NCI-H1048 (cell line): ENCODE results near the gene ZDBF2.
"Not testable (repeated sequence)": the region's sequence is repeated elsewhere in the genome, so short reads cannot be mapped to it uniquely, and the experiment has no call there.

Experiments used
- DNase-seq: peaks from one replicate; lab custom pipeline; 2025; lab: John Stamatoyannopoulos, UW

The ZDBF2 gene

DNA sequence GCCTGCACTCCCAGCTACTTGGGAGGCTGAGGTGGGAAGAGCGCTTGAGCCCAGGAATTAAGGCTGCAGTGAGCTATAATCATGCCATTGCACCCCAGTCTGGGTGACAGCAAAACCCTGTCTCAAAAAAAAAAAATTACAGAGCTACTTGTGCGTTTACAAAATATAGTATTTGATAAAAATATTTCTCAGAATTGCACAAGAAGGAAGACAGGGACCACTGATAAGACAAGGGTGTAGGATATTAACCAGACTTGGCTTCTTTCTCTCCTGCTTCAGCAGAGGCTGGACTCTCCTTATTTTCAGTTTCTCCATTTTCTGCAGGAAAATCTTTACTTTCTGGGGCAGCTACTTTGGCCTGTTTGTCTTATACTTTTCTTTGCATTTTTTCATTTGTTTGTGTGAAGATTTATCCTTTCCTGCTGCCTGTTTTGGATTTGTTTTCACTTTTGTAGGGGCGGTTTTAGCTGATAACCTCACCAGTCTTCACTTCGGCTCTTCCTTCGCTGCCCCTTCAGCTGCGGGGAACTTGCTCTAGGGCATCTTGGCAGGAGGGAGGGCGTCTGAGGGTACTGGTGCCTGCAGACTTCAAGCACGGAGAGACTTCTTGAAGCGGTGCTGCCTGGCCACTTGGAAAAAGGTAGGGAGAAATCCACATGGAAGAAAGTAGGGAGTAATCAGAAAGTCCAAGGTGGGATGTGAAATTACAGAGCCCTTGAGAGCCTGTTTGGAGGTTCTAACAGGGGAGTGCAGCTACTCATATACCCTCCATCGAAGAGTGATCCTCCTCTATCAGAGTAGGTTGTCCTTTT lies 14.9 kb upstream of the ZDBF2 start:
- DNase-seq, result no peak

GRCh38 chr2:206260188-206261012 lies 14.1 kb upstream of the ZDBF2 start:
- DNase-seq, result no peak

DNA sequence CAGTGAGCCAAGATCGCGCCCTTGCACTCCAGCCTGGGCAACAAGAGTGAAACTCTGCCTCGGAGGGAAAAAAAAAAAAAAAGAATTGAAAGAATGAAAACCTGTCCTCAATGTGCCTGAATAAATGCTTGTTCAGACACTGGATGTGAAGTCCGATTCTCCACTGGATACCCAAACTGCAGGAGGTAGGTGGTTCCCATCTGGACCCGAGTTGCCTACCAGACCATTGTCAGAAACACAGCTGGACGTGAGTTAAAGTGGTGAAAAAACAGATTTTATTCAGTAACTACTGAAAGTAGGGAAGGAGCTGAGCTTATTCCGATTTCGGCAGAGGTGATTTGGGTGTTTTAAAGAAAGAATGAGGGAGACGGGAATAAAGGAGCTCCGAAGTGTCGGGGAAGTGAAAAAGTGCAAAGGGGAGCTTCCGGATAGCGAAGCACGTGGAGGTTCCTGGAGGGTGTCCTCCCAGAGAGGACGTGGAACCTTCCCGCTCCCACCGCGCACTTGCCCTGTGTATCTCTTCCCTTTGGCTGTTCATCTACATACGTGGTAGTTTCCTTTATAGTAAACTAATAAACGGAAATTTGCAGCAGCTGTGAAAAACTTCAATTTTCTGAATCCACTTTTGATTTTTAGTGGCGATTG lies 10.4 kb upstream of the ZDBF2 start:
- no peak for DNase-seq

DNA sequence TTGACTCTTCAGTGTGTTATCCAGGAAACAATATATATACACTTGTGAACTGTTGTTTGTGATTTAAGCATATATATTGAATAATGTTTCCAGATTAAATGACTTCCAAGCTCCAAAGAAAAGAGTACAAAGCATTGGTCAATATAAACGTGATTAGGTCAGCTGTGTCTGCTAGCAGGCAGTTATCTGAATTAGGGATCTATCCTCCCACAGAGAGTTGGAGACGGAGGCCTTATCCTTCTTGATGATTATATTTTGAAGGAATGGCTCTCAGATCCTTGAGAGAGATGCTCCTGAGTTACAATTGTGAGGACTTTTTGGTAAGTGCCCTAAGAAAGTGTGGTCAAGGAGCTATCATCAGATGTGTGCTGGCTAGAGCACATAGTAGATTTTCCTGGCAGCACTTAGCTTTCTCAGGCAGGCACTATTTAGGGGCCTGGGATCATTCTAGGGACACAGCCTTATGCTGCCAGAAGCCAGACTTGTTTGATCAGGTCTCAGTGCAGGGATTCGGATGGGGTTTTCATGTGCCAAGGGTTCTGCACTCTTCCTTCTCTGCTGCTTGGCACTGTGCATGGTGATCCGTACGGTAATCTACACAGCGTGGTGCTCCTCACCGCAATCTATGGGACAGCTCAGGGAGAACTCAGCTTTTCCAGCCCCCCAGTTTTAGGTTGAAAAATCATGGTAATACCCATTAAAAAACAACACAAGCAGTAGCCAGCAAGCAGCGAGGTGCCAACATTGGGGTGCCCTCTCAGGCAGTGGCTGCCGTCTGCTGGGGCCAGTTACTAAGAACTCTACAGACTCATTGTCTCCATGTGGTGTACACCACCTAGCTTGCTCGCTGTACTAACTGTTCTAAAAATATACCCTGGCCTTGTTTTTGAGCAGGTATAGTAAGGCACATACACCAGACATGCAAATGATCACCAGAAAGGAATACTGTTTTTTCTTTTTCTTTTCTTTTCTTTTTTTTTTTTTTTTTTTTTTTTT lies 8.0 kb upstream of the ZDBF2 start:
- DNase-seq, result no peak

GRCh38 chr2:206267567-206267966 lies 6.9 kb upstream of the ZDBF2 start:
- no peak for DNase-seq

DNA sequence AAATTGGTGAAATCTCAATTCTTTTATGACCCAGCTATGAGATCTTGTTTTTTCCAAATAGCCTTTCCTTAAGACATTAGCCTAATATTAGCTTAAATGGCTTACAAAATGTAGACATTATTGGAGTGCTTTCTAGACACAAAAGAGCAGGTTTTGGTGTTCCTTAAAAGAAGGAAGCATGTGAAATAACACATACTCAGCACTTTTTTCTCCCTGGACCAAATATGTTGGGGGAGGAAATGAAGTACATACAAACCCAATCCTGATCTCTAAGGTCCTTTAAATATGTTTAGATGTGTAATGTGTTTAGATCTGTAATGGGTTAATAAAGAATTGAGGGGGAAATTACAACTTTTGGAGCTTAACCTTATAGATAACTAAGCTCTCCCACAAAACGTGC lies 3.4 kb upstream of the ZDBF2 start:
- no peak for DNase-seq

- no peak for DNase-seq
Observed at GRCh38 chr2:206273905-206274304, 558 bp upstream of the ZDBF2 start.

- DNase-seq, result no peak
Observed at GRCh38 chr2:206275312-206276055, 1.0 kb downstream of the ZDBF2 start.

DNA sequence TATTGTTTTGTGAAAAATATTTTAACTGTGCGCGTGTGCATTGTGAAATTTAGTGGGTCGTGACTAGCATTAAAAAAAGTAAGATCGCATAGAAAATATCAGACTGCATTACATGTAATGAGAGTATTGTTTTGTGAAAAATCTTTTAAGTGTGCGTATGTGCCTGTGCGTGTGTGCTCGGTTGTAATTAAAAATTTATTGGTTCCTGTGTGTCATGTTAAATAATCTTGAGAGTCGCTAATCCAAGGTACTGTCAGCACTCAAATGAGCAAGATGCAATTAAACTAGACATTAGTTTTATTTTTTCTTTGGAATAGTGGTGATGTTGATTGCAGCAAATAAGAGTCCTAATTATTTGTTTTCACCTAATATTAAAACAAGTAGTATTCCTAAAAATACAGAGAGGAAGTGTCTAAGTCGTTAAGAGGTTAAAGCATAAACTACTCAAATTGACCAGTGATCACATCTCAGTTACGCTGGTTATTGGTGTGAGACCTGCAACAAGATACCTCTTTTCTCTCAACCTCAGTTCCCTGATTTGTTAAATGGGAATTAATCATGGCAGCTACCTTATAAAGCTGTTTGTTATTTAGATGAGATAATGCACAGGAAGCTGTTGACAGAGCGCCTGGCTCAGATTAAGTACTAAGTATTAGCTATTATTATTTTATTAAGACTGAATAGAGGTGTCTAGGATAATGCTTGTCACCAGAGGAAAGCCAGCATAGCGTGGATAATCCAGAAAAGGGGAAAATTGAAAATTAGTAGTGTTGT lies 1.9 kb downstream of the ZDBF2 start:
- no peak for DNase-seq

GRCh38 chr2:206277503-206277902 lies 3.0 kb downstream of the ZDBF2 start:
- no peak for DNase-seq

DNA sequence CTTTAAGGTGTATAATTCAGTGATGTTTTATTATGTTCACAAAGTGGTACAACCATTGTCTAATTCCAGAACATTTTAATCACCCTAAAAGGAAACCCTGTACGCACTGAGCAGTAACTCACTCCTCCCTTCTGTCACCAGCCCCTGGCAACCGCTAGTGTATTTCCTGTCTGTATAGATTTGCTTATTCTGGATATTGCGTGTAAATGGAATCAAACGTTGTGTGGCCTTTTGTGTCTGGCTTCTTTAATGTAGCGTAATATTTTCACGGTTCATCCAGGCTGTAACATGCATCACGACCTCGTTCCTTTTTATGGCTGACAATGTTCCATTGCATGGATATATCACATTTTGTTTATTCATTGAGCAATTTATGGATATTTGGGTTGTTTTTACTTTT lies 8.3 kb downstream of the ZDBF2 start:
- no peak for DNase-seq

DNA sequence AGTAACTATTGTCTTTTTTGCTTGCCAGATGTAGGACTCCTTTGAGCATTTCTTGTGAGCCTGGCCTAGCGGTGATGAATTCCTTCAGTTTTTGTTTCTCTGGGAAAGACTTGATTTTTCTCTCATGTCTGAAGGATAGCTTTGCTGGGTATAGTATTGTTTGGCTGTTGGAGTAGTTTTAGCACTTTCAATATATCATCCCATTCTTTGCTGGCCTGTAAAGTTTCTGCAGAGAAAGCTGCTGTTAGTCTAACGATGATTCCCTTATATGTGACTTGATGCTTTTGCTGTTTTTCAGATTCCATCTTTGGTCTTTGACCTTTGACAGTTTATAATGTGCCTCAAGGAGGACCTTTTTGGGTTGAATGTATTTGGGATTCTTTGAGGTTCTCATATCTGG lies 12.7 kb downstream of the ZDBF2 start:
- DNase-seq, result no peak

DNA sequence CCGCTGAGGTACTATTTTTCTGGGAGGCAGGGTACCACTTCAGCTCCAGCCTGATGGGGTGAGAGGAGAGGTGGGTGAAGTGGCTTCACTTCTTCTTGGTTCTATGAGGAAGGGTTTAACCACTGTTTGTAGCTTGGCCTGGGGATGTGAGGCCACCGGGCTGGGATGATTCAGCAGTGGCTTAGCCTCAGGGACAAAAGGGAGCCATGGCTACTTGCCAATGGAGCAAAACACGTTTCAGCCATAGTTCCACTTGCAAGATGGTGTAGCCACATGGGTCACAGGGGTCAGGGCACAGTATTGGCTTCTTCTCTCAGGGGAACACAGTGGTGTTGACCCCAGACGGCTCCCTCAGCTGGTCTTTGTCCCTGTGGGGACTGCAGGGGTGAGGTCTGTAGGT lies 14.9 kb downstream of the ZDBF2 start:
- no peak for DNase-seq

GRCh38 chr2:206296128-206296527 lies 21.7 kb downstream of the ZDBF2 start:
- DNase-seq, result no peak

- DNase-seq, result not testable (repeated sequence)
Observed at GRCh38 chr2:206299608-206300007, 25.1 kb downstream of the ZDBF2 start.

DNA sequence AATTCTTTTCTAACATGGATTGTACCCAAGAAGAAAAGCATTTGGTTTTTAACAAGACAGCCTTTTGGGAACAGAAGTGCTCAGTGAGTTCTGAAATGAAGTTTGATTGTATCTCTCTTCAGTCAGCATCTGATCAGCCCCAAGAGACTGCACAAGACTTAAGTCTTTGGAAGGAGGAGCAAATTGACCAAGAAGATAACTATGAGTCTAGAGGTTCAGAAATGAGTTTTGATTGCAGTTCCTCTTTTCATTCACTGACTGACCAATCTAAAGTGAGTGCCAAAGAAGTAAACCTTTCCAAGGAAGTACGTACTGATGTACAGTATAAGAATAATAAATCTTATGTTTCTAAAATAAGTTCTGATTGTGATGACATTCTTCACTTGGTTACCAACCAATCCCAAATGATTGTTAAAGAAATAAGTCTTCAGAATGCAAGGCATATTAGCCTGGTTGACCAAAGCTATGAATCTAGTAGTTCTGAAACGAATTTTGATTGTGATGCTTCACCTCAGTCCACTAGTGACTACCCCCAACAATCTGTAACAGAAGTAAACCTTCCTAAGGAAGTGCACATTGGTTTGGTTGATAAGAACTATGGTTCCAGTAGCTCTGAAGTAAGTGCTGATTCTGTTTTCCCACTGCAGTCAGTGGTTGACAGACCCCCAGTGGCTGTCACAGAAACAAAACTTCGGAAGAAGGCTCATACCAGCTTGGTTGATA lies 31.2 kb downstream of the ZDBF2 start:
- no peak for DNase-seq

DNA sequence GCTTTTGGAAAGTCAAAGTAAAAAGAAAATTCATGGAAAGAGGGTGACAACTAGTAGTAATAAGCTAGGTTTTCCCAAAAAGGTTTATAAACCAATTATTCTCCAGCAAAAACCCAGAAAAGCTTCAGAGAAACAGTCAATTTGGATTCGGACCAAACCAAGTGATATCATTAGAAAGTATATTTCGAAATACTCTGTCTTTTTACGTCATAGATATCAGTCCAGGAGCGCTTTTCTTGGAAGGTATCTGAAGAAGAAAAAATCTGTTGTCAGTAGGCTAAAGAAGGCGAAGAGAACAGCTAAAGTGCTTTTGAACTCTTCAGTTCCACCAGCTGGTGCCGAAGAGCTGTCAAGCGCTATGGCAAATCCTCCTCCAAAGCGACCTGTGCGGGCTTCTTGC lies 36.6 kb downstream of the ZDBF2 start:
- no peak for DNase-seq

DNA sequence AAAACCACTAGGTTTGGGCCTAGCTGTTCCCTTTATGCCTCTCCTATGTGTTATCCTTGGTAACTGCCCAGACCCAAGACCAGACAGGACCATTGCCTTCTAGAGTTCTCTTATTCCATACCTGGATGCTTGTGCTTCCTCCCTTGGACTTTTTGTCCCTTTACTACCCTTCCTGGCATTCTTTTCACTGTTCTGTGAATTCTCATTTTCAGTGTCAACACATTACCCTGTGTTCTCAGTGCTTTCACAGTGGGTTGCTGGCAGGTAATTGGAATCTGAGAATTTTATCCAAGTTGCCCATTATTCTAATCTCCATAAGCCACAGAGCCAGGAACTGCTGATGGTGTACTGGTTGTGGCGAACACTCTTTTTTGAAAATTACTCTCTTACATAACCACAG lies 41.7 kb downstream of the ZDBF2 start:
- DNase-seq, result no peak

GRCh38 chr2:206323033-206323432 lies 48.6 kb downstream of the ZDBF2 start:
- no peak for DNase-seq
